ENCODE measurements around the gene EPS8L3. TPM values are rescaled to one million over a fixed set of nuclear protein-coding genes. Genes with fewer than 3 reads are reported as not detected.

Gene EPS8L3
- total RNA-seq, 1 experiment from 2014 or later = not detected

- Histone ChIP-seq H3K27me3 (ENCODE audit: control insufficient read depth, insufficient read depth, low read length) (no peaks in the 10 kb centered on the region), H3K4me3 (ENCODE audit: low read depth in 2 of 2, low read length in 2 of 2) (no peak overlapping the region), H3K36me3 (ENCODE audit: control insufficient read depth, insufficient read depth, low read length) (no peaks in the 10 kb centered on the region), H3K4me1 (ENCODE audit: control insufficient read depth, insufficient read depth, low read length) (peaks cover 80% of the 10 kb centered on the region), H3K9me3 (ENCODE audit: control insufficient read depth, insufficient read depth, low read depth, low read length) (no peaks in the 10 kb centered on the region), H3K27ac (ENCODE audit: low read length) (peak overlapping the region; percentile 93)
- DNase-seq (ENCODE audit: low read depth, low spot score) = no peak
- in situ Hi-C loops (cut with HindIII; ENCODE audit: low pct_unique_long_range_greater_than_20kb, low sequenced_read_pairs) (no loop called here), intact Hi-C loops (cut with micrococcal nuclease; ENCODE audit: unreplicated experiment) (loop anchor here (5.0 kb wide), 1 partner anchor 121 kb away; the partner anchor contains the start of gene CSF1)
- TF ChIP-seq, protein P1, sequence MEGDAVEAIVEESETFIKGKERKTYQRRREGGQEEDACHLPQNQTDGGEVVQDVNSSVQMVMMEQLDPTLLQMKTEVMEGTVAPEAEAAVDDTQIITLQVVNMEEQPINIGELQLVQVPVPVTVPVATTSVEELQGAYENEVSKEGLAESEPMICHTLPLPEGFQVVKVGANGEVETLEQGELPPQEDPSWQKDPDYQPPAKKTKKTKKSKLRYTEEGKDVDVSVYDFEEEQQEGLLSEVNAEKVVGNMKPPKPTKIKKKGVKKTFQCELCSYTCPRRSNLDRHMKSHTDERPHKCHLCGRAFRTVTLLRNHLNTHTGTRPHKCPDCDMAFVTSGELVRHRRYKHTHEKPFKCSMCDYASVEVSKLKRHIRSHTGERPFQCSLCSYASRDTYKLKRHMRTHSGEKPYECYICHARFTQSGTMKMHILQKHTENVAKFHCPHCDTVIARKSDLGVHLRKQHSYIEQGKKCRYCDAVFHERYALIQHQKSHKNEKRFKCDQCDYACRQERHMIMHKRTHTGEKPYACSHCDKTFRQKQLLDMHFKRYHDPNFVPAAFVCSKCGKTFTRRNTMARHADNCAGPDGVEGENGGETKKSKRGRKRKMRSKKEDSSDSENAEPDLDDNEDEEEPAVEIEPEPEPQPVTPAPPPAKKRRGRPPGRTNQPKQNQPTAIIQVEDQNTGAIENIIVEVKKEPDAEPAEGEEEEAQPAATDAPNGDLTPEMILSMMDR (IDR thresholded peaks at IDR 0.05) = no peak
- TF ChIP-seq, protein P2, sequence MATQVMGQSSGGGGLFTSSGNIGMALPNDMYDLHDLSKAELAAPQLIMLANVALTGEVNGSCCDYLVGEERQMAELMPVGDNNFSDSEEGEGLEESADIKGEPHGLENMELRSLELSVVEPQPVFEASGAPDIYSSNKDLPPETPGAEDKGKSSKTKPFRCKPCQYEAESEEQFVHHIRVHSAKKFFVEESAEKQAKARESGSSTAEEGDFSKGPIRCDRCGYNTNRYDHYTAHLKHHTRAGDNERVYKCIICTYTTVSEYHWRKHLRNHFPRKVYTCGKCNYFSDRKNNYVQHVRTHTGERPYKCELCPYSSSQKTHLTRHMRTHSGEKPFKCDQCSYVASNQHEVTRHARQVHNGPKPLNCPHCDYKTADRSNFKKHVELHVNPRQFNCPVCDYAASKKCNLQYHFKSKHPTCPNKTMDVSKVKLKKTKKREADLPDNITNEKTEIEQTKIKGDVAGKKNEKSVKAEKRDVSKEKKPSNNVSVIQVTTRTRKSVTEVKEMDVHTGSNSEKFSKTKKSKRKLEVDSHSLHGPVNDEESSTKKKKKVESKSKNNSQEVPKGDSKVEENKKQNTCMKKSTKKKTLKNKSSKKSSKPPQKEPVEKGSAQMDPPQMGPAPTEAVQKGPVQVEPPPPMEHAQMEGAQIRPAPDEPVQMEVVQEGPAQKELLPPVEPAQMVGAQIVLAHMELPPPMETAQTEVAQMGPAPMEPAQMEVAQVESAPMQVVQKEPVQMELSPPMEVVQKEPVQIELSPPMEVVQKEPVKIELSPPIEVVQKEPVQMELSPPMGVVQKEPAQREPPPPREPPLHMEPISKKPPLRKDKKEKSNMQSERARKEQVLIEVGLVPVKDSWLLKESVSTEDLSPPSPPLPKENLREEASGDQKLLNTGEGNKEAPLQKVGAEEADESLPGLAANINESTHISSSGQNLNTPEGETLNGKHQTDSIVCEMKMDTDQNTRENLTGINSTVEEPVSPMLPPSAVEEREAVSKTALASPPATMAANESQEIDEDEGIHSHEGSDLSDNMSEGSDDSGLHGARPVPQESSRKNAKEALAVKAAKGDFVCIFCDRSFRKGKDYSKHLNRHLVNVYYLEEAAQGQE (IDR thresholded peaks at IDR 0.05; ENCODE audit: insufficient read depth in 1 of 2, low read depth in 2 of 2, low read length in 1 of 2) = no peak
- TF ChIP-seq POLR2AphosphoS5 (IDR thresholded peaks at IDR 0.05; ENCODE audit: low read depth, low read length) (no peak), TCF7L2 (IDR thresholded peaks at IDR 0.05; ENCODE audit: low read depth, low read length) (no peak), SIN3A (IDR thresholded peaks at IDR 0.05; ENCODE audit: borderline replicate concordance, insufficient read depth, low read depth, low read length) (no peak)
- no TSS peak for BruUV-seq (replicated peaks)
- CTCF ChIA-PET = interaction anchor here (0.6 to 2.8 kb wide), 3 partner anchors 15 to 193 kb away, joined by 3 to 19 read pairs (median 7); partner anchors contain the start of gene AHCYL1
- ATAC-seq = no peak
- POLR2A ChIA-PET = interaction anchor here (0.5 to 1.1 kb wide), 3 partner anchors 20 to 159 kb away, joined by 3 to 12 read pairs (median 3); no protein-coding TSS in a partner anchor
These were observed 27.8 kb upstream of the EPS8L3 start for GRCh38 chr1:109791495-109792043.

DNA sequence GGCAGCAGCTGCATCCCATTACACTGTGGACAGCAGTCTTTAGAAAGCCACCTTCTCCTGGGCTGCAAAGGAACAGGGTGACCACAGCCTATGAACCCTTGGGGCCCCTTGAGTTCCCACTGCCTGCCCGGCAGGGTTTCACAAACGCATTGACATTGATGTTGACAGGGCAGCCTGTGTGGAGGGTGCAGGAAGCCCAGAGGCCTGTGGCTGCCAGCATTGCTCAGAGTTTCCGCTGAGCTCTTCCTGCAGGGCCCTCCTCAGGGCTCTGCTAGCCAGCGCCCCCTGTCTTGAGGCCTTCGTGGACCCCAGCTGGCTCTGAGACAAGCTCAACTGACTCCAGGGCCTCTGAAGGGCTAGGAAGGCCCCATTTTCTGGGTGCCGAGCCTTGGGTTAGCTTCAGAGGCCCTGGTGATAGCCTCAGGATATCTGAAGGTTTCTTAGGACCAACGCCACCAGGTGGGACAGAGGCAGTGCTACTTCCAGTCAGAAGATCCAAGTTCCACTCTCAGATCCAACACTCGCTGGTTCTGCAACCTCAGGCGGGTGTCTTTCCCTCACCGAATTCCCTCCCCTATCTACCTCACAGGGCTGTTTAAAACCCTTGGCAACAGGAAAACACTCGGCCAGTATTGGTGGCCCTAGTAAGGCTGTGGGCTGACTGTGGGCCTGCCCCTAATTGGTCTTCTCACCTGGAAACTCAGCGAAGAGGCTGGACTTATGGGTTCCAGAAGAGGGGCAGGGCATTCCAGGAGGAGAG, 27.2 kb upstream of the EPS8L3 start:
- DNase-seq (ENCODE audit: low read depth, low spot score) (no peak), ATAC-seq (no peak)
- CTCF ChIA-PET = interaction anchor here (0.6 to 2.8 kb wide), 3 partner anchors 14 to 194 kb away, joined by 4 to 19 read pairs (median 7); partner anchors contain the start of gene AHCYL1
- Histone ChIP-seq H3K36me3 (ENCODE audit: control insufficient read depth, insufficient read depth, low read length) (no peaks in the 10 kb centered on the region), H3K27me3 (ENCODE audit: control insufficient read depth, insufficient read depth, low read length) (no peaks in the 10 kb centered on the region), H3K9me3 (ENCODE audit: control insufficient read depth, insufficient read depth, low read depth, low read length) (no peaks in the 10 kb centered on the region), H3K4me1 (ENCODE audit: control insufficient read depth, insufficient read depth, low read length) (peaks cover 83% of the 10 kb centered on the region), H3K4me3 (ENCODE audit: low read depth in 2 of 2, low read length in 2 of 2) (no peak overlapping the region), H3K27ac (ENCODE audit: low read length) (peak overlapping the region; percentile 93)
- intact Hi-C loops (cut with micrococcal nuclease; ENCODE audit: unreplicated experiment) (loop anchor here (5.0 kb wide), 1 partner anchor 121 kb away; the partner anchor contains the start of gene CSF1), in situ Hi-C loops (cut with HindIII; ENCODE audit: low pct_unique_long_range_greater_than_20kb, low sequenced_read_pairs) (no loop called here)
- BruUV-seq (replicated peaks) = no TSS peak
- POLR2A ChIA-PET = interaction anchor here (0.6 kb wide), 1 partner anchor 160 kb away, joined by 12 read pairs; no protein-coding TSS in a partner anchor
- TF ChIP-seq, protein P1 (IDR thresholded peaks at IDR 0.05) = peak; percentile 54
- no peak for TF ChIP-seq POLR2AphosphoS5 (IDR thresholded peaks at IDR 0.05; ENCODE audit: low read depth, low read length)
